Activated CD8-positive, alpha-beta memory T cell treated with anti-CD3 and anti-CD28 coated beads for 24 hours (primary cell): ENCODE measurements around the gene ID1.

Source experiments
- DNase-seq: peaks from one replicate; pipeline ENCODE4 v3.0.0-alpha.2; 2020

Gene ID1, protein sequence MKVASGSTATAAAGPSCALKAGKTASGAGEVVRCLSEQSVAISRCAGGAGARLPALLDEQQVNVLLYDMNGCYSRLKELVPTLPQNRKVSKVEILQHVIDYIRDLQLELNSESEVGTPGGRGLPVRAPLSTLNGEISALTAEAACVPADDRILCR

DNA sequence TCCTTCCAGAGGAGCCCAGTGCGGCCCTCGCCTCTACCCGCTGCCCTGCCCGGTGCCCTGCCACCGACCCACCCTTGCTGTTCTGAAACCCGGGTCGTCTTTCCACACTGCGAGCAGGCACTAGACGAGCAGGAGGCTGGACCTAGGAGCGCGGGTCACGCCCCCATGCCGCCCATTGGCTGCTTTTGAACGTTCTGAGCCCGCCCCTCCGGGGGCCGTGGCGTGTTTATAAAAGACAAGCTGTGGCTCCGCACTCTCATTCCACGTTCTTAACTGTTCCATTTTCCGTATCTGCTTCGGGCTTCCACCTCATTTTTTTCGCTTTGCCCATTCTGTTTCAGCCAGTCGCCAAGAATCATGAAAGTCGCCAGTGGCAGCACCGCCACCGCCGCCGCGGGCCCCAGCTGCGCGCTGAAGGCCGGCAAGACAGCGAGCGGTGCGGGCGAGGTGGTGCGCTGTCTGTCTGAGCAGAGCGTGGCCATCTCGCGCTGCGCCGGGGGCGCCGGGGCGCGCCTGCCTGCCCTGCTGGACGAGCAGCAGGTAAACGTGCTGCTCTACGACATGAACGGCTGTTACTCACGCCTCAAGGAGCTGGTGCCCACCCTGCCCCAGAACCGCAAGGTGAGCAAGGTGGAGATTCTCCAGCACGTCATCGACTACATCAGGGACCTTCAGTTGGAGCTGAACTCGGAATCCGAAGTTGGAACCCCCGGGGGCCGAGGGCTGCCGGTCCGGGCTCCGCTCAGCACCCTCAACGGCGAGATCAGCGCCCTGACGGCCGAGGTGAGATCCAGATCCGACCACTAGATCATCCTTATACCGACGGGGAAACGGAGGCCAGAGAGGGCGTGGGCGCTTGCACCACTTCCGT is at the start of gene ID1:
ID1 (plus strand) TSS at position 259 of the 871 bp plus-strand sequence; CDS start at position 358, 99 bp downstream.
- DNase-seq, result peak; percentile 92

DNA sequence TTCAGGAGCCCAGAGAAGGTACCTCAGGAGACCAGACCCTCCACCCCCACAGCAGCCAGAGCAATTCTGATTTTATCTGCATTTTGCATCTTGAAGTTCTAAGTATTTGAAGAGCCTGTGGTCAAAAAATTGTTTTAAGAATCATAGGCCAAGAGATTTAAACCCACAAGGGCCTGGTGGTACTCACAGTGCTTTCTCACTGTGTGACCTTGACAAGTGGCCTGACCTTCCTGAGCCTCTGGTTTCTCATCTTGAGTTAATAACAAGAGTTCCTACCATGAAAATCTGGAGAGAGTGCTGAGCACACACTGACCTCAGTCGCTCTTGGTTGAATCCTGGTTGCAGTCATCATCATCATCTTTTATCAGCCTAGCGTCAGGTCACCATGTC is 45.4 kb upstream of the ID1 start:
- no peak for DNase-seq

DNA sequence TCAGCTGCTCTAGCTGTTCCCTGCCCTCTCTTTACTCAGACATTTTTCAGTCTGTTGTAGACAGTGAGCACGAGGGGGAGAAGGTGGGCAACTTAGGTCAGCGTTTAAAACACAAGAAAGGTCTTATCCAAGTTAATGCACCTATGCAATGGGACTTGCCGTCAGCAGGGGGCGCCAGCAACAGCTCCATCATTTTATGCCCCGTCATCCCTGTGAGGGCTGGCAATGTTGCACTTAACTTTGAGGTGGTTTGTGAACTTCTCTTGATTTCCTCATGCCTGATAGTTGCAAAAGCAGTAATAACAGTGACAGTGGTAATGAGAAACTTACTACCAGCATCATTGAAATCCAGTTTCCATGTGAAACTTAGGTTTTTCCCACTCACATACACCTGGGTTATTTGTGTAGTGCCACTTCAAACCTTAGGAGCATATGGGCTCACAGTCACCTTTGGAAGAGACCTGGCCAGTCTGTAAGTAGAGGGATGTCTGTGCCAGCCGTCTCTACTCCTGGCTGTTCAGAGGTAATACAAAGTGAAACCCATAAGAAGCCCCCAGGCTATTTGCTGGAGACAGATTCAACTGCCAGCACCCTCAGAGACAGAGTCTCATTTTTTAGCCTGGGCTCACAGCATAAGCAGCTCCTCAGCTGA is 44.9 kb upstream of the ID1 start:
- DNase-seq, result peak; percentile 85

DNA sequence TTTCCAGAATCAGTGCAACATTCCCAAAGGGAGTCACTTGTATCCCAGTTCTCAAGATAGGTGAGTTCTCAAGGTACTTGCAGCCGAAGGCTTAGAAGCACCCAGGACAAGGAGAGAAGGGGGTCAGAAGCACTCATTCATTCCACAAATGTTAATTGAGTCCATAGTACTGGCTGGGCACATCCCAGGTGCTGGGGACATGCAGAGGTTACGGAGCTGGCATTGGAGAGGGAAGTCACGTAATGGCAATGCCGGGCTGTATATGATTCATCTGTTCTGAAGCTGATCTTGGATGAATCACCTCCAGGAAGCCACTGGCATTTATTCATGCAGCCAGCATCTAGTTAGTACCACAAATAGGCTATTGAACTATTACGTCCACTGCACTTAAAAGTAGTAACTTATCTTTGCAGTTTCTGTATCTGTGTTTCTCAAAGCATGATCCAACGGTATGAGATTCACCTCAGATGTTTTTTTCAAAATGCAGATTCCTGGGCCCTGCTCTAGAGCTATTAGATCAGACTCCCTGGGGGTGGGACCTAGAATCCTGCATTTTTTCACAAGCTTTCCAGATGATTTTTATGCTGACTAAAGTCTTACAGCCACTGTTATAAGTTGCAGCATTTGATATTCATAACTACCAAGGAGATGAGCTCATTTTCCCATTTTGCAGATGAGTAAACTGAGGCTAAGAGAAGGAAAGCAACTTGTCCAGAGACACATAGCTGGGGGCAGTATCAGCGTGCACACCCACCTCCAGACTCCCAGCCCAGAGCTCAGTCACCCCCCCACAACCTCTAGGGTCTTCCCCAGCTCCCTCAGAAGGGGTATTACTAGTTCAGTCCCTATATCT is 44.1 kb upstream of the ID1 start:
- DNase-seq, result no peak

DNA sequence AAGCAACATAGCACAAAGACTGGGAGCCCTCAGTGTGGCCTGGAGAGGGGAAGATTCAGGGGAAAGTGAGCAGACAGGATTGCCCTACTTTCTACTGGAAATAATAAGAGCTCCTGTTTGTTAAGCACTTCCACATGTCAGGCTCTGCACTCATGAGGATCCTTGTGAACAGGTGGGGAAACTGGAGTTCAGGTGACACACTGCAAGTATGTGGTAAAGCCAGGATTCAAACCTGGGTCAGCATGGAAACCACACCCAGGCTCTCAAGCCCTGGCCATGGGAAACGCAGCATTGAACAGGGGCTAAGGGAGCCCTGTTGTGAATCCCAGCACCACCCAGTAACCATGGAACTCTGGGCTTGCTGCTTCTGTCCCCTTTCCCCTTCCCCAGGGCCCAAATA is 42.8 kb upstream of the ID1 start:
- DNase-seq, result no peak

DNA sequence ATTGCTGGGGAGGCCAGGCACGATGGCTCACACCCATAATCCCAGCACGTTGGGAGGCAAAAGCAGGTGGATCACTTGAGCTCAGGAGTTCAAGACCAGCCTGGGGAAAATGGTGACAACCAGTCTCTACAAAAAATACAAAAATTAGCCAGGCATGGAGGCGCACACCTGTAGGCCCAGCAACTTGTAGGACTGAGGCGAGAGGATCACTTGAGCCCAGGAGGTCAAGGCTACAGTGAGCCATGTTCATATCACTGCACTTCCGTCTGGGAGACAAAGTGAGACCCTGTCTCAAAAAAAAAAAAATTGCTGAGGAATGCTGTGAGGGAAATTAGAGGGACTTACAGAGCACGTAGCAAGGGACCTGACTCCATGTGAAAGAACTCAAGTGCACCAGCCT is 40.8 kb upstream of the ID1 start:
- no peak for DNase-seq

DNA sequence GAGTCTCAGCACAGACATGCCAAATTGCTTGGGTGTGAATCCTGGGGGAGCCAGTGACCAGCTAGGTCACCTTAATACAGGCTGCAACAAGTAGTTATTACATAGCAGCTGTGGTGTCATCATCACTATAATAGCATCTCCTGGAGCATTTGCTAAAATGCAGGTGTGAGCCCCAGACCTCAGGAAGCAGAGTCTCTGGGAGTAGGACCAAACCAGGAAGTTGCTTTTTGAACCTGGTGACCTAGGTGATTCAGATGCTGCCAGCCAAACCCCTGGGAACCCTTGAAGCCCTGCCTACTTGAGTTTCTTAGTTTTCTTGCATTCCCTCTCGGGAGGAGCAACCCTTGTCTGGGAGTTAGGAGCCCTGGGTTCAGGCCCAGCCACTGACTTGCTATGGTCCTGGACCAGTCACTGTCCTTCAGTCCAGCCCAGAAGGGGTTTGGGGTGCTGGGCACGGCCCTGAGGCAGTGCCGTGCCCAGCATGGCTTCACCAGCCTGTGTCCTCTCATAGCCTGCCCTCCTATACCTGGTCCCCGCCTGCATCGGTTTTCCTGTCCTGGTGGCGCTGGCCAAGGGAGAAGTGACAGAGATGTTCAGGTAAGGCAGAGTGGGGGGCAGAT is 39.3 kb upstream of the ID1 start:
- DNase-seq, result no peak

DNA sequence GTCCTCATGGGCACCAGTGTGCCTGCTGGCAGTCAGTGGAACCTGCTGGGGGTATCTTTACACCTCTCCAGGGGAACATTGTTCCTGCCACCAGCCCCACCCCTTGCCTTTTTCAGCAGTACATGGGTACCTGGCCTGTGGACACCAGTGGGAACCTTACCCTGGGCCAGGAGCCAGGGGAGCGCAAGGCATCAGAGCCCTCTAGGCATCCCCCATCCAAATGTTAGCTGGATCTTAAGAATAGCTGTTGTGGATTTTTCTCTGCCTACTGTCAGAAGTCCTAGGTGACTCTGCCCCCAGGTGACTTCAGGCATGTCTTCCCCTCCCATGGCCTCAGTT is 38.8 kb upstream of the ID1 start:
- no peak for DNase-seq

DNA sequence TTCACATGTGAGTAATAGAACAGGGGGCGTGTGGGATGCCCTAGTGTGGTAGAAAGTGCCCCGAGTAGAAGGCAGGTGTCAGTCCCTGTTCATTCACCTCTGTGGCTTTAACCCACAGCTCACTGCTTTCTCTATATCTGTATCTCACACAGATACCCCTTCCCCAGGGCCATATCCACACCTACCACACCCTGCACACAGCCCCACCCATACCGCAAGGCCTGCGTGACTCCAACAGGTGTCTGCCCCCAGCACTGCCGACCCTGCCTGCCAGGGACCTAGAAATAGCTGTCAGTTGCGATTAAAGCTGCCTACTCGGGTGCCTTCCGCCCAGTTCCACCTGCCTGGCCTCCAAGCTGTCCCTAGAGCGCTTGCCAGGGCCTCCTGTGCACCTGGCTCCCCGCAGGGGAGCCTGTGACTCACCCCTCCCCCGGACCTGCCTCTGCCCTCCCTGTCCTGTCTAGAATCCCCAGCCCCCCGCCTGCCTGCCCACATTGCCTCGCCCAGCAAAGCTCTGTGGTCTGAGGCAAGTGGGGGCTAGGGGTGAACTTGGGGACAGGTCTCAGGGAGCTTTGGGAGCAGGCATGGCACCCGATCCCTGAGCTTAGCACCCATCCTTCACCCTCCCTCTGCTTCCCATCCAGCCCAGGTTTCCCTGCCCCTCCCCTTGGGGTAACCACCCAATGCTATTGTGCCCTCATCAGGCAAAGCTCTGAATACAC is 38.3 kb upstream of the ID1 start:
- no peak for DNase-seq

DNA sequence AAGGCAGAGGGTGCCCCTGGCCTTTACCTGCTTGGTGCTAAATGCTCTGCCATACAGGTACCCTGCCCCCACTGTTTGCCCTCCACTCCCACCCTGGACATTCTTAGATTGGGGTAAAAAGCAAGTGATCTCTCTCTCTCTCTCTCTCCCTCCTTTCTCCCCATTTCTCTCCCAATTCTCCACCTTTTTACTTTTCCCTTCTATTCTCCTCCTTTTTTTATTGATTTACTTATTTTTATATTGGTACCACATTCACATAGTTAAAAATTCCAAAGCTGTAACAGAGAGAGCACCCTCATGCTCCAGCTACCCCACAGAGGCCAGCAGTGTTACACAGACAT is 37.7 kb upstream of the ID1 start:
- DNase-seq, result no peak

DNA sequence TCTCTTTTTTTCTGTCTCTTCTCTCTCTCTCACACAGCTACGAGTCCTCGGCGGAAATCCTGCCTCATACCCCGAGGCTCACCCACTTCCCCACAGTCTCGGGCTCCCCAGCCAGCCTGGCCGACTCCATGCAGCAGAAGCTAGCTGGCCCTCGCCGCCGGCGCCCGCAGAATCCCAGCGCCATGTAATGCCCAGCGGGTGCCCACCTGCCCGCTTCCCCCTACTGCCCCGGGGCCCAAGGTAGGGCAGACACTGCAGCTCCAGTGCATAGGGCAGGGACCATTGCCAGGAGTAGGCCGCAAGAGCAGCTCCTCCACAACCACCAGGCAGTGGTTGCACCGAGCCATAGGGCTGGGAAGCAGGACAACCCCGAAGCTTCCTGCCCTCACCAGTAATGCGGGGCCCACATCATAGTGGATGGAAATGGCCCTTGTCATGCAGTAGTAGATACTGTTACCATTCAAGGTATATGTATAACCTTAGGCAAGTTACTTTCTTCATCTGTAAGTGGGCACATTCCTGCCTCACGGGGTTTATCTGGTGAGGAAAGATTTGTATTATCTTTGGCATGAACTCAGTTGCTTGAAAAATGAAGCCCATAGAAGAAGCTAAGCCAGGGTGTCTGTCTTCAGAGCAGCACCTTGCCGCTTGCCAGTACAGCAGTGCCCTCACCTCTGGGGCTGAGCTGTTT is 36.9 kb upstream of the ID1 start:
- no peak for DNase-seq

DNA sequence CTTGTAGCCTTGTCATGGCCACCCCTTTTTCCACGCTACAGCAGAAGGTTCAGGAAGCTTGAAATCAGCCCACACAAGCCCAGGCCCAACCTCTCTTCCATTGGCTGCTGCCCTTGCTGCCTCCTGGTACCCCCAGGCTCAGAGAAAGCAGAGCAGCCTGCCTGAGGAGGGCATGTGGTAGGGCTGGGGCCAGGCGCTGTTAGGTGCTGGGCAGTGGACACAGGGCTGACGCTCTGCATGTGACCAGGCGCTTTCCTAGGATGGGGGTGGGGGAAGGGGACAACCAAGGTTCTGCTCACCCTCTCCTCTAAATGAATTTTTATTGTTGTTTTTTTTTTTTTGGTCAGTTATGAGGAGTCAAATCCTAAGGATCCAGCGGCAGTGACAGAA is 36.3 kb upstream of the ID1 start:
- DNase-seq, result no peak

DNA sequence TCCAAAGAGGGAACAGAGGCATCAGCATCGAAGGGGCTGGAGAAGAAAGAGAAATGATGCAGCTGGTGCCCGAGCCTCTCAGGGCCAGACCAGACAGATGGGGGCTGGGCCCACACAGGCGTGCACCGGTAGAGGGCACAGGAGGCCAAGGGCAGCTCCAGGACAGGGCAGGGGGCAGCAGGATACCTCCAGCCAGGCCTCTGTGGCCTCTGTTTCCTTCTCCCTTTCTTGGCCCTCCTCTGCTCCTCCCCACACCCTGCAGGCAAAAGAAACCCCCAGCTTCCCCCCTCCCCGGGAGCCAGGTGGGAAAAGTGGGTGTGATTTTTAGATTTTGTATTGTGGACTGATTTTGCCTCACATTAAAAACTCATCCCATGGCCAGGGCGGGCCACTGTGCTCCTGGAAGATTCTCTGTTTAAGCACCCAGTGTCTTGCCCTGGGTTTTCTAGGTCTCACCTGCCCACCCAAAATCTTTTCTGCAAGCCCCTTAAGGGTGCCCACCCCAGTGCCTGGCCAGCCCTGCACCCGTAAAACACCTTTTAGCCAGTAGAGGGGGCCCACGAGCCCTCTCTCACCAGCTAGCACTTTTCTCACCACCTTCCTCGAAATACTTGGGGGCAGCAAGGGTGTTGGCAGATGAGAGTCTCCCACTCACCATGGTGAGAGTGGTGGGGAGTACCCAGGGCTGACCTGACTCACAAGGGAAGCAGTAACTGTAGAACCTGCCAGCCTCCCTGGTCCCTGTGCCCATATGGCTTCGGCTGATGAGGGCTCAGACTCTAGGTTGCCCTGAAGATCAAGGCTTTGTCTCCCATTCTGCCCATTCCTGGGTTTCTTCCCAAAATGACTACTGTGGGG is 35.7 kb upstream of the ID1 start:
- DNase-seq, result peak; percentile 90

DNA sequence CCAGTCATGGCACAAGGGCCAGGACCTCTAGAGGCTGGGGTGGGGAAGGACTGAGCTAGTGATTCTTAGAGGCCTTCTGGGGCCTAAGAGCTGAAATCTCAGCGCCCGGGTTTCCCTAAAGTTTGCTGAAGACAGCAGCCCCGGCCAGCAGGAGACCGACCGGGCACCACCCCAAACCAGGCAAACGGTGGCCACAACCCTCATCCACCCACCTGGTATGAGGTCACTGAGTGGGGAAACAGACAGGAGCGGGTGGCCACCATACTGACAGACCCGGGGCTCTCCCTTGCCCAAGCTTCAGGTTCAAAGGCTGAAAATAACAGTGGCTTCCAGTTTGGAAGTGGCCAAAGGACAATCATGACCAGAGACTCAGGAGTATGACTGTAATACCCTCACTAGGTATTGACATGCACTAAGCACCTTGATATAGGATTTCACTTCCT is 35.0 kb upstream of the ID1 start:
- no peak for DNase-seq

DNA sequence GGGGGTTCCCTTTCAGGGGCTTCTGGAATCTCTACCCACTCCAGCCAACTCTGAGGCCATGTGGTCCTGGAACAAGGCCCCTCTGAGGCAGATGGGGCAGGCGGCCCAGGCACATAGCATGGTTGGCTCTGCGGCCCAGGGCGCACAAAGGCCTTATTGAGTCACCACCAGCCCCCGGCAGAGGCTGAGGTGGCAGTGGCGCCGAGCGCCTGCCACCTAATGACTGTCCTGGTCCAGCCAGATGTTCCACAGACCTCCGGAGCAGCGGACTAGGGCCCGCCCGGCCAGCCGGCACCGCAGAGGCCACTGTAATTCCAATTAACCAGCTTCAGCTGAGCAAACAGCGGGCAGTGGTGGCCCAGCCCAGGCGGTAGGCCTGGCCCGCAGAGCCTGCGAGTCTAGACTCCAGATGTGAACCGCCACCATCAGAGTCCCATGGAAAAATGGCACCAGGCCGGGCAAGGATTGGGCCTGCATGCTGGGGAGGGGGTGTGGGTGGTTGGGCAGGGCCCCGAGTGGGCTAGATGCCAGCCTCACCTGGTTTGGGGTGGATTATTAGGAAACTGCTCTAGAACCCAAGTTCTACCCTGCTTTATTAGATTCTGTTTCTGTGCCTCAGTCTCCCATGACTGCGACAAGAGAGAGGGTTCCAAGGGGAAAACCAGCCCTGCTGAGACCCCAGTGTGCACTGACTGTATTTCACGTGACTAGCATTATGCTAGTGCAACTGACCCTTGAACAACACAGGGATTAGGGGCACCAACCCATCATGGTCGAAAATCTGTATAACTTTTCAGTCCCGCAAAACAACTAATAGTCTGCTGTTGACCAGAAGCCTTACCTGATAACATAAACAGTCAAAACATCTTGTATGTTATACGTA is 34.1 kb upstream of the ID1 start:
- no peak for DNase-seq

DNA sequence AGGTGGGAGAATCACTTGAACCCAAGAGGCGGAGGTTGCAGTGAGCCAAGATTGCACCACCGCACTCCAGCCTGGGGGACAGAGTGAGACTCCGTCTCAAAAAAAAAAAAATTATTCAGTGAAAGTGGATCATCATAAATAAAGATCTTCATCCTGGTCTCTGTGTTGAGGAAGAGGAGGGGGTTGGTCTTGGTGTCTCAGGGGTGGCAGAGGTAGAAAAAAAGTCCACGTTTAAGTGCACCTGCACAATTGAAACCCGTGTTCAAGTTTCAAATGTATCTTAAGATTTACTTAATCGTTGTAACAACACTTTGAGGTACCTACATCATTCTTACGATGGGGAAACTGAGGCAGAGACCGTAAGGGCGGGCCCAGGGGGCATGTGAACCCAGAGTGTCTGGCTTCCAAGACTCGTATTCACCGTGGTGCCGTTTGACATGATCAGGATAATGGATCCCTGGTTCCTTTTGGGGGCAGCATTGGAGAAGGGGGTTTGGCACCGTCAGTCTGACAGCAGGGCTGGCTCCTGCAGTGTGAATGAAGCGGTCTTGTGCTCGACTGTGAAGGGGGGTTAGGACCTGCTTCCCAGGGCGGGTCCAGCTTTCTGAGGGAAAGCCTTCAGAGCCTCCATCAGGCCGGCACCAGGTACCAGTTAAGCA is 32.9 kb upstream of the ID1 start:
- DNase-seq, result no peak

DNA sequence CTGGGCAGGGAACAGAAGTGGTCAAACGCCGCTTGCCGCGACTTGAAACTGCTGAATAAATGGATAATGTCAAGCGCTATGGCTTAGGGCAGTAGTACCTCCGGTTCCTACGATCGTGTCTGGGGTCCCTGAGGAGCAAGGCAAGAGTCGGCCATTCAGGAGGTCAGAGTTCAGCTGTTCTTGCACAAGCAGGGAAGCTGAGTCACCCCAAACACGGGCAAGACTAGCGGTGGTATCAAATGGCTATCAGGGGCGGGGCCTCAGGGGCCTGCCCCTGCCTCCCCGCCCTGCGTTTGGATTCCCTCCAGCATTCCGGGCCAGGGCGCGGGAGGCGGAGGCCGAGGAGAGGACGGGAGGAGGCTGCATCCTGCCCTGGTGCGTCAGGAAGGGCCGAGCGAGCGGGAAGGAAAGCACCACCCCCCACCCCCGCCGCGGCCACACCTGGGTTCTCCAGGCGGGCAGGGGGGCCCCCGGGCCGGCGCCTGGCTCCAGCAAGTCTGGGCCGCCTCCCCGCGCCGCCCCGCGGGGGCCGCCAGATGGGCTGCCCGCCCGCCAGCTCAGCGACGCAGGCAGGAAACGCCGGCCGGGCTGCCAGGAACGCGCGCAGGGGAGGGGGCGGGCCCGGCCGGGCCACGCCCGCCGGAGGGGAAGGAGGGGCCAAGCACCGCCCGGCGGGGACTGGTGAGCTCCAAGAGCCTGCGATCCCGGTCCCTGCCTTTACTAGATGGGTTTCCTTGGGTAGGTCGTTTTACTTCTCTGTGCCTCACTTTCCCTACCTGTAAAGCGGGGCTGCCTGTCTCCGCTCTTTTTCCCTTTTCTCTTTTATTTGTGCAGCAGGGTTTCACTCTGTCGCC is 32.2 kb upstream of the ID1 start:
- DNase-seq, result peak; percentile 95
